ENCODE data around the gene MRPL36. TPM values are rescaled to one million over a fixed set of nuclear protein-coding genes. Genes with fewer than 3 reads are reported as not detected.
"Not testable (repeated sequence)": the region's sequence is repeated elsewhere in the genome, so short reads cannot be mapped to it uniquely, and the experiment has no call there.

MRPL36 gene
- total and polyA plus RNA-seq, 8 donors, result 4.9 to 101 (median 72.8) TPM

DNA sequence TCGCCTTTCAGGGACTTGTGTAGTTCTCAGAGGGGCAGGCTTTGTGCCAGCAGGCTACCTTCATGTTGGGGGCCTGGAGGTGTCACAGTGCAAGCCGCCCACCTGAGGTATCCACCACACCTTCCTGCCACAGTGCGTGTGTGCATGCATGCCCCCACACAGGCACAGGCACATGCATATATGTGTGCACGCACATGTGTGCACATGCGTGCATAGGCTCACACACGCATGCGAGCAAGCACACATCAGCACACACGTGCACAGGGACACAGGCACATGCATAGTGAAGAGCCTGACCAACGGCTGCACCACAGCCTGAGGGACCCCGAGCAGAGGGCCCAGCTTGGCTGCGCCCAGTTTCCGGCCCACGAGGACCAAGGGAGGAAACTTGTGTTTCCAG, 46.9 kb upstream of the MRPL36 start:
- intact Hi-C loops (cut with DNase I; ENCODE audit: low total_unique reads), result no loop called here
- no peaks in the 10 kb centered on the region for H3K9me3 ChIP-seq
- 84 to 91% (median 87%) methylated on average over 13 of the region's 13 CpGs for WGBS, 5 donors
- H3K4me3 ChIP-seq, result no peak overlapping the region
- no peak for TF ChIP-seq EP300 (IDR thresholded peaks at IDR 0.05)
- TF ChIP-seq POLR2A (IDR thresholded peaks at IDR 0.05), result no peak
- no peak for TF ChIP-seq CTCF (IDR thresholded peaks at IDR 0.05)
- no peak for TF ChIP-seq POLR2AphosphoS5 (IDR thresholded peaks at IDR 0.05)
- H3K36me3 ChIP-seq, result no peaks in the 10 kb centered on the region
- peaks cover 0 to 7% (median 0%) of the 10 kb centered on the region in 4 donors for H3K4me1 ChIP-seq
- no peak for DNase-seq
- H3K27ac ChIP-seq, result no peak overlapping the region
- H3K27me3 ChIP-seq, result peaks cover 7 to 79% (median 33%) of the 10 kb centered on the region in 3 donors

- Histone ChIP-seq H3K4me1 (no peaks in the 10 kb centered on the region), H3K4me3 (no peak overlapping the region), H3K36me3 (no peaks in the 10 kb centered on the region), H3K27ac (no peak overlapping the region), H3K9me3 (no peaks in the 10 kb centered on the region), H3K27me3 (peaks cover 0 to 79% (median 33%) of the 10 kb centered on the region in 3 donors)
- DNase-seq, result no peak
- 91 to 100% (median 95%) methylated on average over 1 of the region's 1 CpG for WGBS, 5 donors
- TF ChIP-seq POLR2A (IDR thresholded peaks at IDR 0.05), result no peak
- TF ChIP-seq POLR2AphosphoS5 (IDR thresholded peaks at IDR 0.05), result no peak
- TF ChIP-seq CTCF (IDR thresholded peaks at IDR 0.05), result no peak
- intact Hi-C loops (cut with DNase I; ENCODE audit: low total_unique reads), result no loop called here
These were observed 46.1 kb upstream of the MRPL36 start for GRCh38 chr5:1845696-1846095.

DNA sequence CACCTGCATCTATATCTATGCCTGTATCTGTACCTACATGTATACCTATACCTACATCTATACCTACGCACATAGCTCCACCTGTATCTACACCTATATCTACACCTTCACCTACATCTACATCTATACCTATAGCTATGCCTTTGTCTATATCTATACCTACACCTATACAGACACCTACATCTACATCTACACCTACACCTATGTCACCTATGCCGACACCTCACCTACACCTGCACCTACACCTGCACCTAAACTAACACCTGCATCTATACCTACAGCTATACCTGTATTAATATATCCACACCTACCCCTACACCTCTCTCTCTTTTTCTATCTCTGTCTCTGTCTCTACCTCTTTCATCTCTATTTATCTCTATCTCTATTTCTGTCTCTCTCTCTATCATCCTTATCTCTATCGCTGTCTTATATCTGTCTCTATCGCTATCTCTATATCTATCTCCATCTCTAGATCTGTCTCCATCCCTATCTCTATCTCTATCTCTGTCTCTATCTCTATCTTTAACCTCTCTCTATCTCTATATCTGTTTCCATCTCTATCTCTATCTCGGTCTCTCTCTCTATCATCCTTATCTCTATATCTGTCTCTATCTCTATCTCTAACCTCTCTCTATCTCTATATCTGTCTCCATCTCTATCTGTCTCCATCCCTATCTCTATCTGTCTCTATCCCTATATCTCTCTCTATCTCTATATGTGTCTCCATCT, 45.2 kb upstream of the MRPL36 start:
- no peaks in the 10 kb centered on the region for H3K9me3 ChIP-seq
- H3K27me3 ChIP-seq, result peaks cover 0 to 79% (median 34%) of the 10 kb centered on the region in 3 donors
- no peaks in the 10 kb centered on the region for H3K36me3 ChIP-seq
- WGBS, 5 donors, result 93 to 97% (median 95%) methylated on average over 5 of the region's 5 CpGs
- H3K4me3 ChIP-seq, result no peak overlapping the region
- intact Hi-C loops (cut with DNase I; ENCODE audit: low total_unique reads), result no loop called here
- no peak for TF ChIP-seq EP300 (IDR thresholded peaks at IDR 0.05)
- DNase-seq, result no peak
- H3K4me1 ChIP-seq, result no peaks in the 10 kb centered on the region
- no peak overlapping the region for H3K27ac ChIP-seq

DNA sequence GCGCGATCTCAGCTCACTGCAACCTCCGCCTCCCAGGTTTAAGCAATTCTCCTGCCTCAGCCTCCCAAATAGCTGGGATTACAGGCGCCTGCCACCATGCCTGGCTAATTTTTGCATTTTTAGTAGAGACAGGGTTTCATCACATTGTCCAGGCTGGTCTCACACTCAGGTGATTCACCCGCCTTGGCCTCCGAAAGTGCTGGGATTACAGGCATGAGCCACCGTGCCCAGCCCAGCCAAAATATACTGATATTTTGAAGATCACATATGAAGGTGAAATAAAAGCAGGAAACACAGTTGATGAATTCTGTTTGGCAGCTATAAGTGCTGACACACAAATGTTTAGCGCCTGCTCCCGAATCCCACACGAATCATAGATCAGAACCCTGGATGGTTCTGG, 44.1 kb upstream of the MRPL36 start:
- intact Hi-C loops (cut with DNase I; ENCODE audit: low total_unique reads); H3K9me3 ChIP-seq; H3K27ac ChIP-seq; H3K4me3 ChIP-seq; H3K4me1 ChIP-seq; H3K36me3 ChIP-seq; DNase-seq: not testable (repeated sequence)
- WGBS, 5 donors, result 83 to 92% (median 86%) methylated on average over 8 to 10 of the region's 10 CpGs
- peaks cover 0 to 79% (median 30%) of the 10 kb centered on the region in 3 donors for H3K27me3 ChIP-seq

DNA sequence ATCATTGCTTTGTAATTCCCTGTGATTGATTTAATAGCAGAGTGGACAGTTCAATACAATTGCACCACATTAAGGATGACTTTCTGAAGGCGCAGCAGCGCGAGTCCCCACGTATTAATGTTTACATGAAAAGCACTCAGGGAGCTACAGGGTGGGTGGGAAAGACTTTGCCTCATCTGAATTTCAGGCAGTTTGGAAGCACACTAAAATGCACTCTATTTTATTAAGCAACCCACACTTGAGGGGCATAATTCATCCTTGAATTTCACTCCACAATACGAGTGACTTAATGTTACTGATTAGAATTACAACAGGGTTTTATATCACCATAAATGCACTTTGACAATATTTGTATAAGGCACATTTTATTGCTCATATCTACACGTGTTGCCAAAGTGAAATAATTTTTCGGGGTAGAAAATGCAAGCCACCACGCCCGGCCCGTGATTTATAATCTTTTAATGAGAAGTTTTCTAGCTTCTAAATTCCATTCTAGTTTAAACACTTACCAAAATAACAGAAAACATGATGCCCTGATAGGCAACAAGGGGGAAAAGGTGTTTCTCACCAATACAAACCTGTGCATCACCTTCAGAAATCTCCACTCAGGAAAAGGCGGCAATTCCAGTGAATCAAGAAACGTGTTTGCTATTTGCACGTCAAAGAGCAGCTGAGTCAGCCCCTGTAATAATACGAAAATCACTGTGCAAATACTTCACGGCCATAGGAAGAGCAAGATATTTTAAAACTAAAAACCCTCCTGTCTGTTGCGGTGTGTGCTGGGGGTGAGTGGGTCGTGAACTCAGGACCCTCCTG, 42.6 kb upstream of the MRPL36 start:
- intact Hi-C loops (cut with DNase I; ENCODE audit: low total_unique reads), result no loop called here
- H3K36me3 ChIP-seq, result no peaks in the 10 kb centered on the region
- H3K27ac ChIP-seq, result no peak overlapping the region
- no peaks in the 10 kb centered on the region for H3K9me3 ChIP-seq
- peaks cover 0 to 75% (median 28%) of the 10 kb centered on the region in 3 donors for H3K27me3 ChIP-seq
- H3K4me3 ChIP-seq, result no peak overlapping the region
- no peaks in the 10 kb centered on the region for H3K4me1 ChIP-seq
- TF ChIP-seq CTCF (IDR thresholded peaks at IDR 0.05) (no peak), EP300 (IDR thresholded peaks at IDR 0.05) (no peak), POLR2AphosphoS5 (IDR thresholded peaks at IDR 0.05) (no peak), POLR2A (IDR thresholded peaks at IDR 0.05) (no peak)
- WGBS, 5 donors, result 38 to 47% (median 42%) methylated on average over 17 of the region's 17 CpGs
- DNase-seq, result peak in 1 of 2 donors; percentile 15
